ENCODE data around the gene SLC22A2.

The SLC22A2 gene

GRCh38 chr6:160203522-160203921 lies 55.1 kb downstream of the SLC22A2 start:
- no peak for DNase-seq

DNA sequence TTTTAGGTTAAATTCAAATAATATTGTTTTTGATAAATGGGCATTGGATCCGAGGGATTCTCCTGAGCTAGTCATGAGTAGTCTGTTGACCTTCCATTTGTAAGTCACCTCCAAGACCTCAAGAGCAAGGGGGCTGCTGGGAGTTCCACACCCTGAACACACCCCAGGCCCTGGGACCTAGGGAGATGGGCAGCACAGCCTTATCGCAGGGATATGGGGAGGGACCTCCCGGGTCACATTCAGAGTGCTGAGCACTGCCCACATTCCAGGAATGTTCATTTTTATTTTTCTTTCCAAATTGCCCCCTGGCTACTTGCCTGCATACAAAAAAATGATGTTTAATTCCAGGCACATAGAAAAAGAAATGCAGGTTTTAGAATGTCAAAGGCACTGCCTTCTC lies 55.5 kb downstream of the SLC22A2 start:
- no peak for DNase-seq

DNA sequence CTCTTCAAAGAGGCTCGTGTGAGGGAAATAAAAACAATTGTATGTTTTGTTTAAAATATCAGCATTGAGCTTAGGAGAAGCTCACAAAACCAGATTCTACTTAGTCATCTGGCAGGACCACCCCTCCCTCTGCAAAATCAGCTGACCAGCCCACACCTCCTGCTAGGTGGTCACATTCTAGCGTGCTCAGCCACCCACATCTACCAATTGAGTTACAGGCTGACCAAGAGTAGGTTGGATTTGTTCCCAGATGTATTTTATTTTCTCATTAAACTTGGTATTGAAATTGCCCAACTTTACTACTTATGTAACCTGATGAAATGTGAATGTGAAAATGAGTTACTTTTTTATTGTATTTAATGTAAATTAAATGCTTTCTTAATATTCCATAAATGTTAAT lies 56.2 kb downstream of the SLC22A2 start:
- DNase-seq, result no peak

- no peak for DNase-seq
Measured at GRCh38 chr6:160201061-160201460, 57.6 kb downstream of the SLC22A2 start.

- DNase-seq, result no peak
Measured at GRCh38 chr6:160198606-160199211, 59.9 kb downstream of the SLC22A2 start.

DNA sequence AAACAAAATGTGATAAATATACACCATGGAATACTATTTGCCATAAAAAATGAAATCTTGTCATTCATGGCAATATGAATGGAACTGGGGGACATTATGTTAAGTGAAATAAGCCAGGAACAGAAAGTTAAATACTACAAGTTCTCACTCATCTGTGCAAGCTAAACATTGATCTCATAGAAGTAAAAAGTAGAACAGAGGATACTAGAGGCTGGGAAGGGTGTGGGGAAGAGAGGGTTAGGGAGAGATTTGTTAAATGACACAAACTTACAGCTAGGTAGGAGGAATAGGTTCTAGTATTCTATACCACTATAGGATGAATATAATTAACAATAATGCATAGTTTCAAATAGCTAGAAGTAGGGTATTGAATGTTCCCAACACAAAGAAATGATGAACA lies 61.0 kb downstream of the SLC22A2 start:
- no peak for DNase-seq

DNA sequence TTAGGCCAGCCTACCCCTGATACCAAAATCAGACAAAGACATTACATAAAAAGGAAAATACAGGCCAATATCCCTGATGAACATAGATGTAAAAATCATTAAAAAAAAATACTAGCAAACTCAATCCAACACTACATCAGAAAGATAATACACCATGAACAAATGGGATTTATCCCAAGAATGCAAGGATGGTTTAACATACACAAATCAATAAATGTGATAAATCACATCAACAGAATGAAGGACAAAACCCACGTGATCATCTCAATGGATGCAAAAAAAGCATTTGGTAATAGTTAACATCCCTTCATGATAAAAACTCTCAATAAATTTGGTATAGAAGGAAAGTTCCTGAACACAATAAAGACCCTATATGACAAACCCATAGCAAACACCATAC lies 63.8 kb downstream of the SLC22A2 start:
- no peak for DNase-seq

GRCh38 chr6:160192840-160193239 lies 65.8 kb downstream of the SLC22A2 start:
- DNase-seq, result no peak

GRCh38 chr6:160190973-160191372 lies 67.6 kb downstream of the SLC22A2 start:
- DNase-seq, result no peak

DNA sequence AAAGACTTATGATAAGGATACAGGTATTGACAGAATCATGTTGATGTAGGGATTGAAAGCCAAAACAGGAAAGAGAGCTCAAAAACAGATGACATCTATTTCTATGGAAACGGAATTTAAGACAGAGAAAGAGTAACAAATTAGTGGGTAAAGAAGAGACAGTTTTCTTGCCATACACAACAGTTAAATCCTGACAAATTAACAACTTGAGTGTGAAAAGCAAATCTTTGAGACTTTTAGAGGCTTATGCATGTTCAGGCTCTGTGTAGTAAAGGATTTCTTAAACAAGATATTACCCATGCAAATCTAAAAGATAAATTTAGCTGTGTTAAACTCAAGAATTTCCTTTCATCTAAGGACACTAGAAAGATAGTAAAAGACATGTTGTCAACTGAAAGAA lies 68.5 kb downstream of the SLC22A2 start:
- no peak for DNase-seq

GRCh38 chr6:160188773-160189172 lies 69.8 kb downstream of the SLC22A2 start:
- DNase-seq, result no peak

GRCh38 chr6:160180706-160181105 lies 77.9 kb downstream of the SLC22A2 start:
- DNase-seq, result no peak

DNA sequence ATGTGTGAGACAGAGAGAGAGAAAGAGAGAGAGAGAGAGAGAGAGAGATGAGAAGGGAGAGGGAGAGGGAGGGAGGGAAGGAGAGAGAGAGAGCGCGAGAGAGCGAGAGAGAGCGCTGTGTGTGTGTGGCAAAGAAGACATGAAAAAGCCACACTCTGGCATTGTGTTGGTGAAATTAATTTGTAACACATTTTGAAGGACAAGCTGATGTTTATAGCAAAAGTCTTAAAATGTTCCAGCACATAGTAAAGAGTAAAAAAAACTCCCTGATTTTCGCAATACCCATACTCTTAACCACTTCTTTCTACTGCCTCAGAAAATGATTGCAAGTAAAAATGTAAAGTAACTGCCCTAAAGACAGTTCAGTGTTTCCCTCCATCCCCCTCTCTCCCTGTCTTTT lies 80.3 kb downstream of the SLC22A2 start:
- no peak for DNase-seq

GRCh38 chr6:160177220-160177619 lies 81.4 kb downstream of the SLC22A2 start:
- no peak for DNase-seq

- no peak for DNase-seq
Measured at GRCh38 chr6:160174681-160175080, 83.9 kb downstream of the SLC22A2 start.

DNA sequence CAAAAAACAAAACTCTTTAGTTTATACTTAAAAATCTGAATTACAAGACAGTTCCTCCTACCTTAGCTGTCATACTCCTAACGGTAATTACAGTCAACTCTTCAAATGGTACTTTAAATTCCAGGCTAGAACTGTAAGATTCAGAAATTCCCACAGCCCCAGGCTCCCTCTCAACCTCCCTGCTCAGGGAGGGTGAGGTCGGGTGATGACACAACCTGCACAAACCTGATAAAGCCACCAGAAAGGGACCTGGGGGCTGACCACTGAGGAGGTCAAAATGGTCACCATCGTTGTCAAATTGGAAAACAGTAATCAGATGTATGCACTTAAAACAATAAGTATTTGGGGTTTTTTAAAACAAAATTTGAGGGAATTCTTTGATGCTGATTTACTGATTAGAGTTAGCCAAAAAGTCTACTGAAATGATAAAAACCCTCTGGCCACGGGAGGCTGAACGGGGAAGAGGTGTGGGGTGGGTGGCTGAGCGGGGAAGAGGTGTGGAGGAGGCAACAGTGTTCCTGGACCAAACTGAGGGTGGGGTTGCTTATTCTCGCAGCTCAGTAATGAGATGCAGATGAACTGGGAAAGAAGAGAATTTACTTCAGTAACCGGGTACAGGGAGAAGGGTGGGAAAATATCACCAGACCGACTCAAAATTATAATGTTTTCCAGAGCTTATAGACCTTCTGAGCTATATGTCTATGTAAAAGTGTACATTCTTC lies 84.7 kb downstream of the SLC22A2 start:
- DNase-seq, result no peak

- no peak for DNase-seq
Measured at GRCh38 chr6:160172704-160173103, 85.9 kb downstream of the SLC22A2 start.

DNA sequence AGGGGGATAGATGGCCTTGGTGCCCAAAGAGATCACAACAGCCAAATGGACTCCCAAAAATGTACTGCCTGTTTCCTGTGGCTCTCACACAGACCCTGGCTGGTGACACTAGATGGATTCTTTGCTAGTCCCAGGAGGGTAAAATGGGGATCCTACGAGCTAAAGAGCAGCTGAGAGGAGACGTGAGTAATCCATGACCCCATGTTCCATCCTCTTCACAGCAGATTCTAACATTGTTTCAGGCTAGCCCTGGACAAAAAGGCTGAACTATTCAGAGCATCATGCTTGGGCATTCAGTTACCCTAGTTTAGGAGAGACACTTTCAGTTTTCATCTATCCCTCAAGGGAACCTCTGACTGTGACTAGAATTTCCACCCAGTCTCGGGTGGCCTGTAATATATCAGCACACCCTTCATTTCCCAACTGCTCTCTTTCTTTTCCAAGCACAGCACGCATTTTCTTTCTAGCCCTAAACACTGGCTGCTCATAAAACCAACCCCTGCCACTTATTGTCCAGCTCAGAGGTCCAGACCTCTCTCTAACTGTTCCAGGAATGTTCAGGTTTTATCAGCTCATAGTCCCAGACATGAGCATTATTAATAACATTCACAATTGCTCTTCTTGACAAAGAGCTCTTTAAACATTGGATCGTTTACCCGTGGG lies 88.5 kb downstream of the SLC22A2 start:
- no peak for DNase-seq

GRCh38 chr6:160167604-160168399 lies 90.8 kb downstream of the SLC22A2 start:
- DNase-seq, result no peak
